K562 (cell line): ENCODE results near the gene GLP2R. TPM values are rescaled to one million over a fixed set of nuclear protein-coding genes. Genes with fewer than 3 reads are reported as not detected.
A peak's percentile ranks its signal among the peaks of the same experiment; 100 is the strongest.

ENCODE experiments used
- ATAC-seq: fragments of 200-7000 bp; cut with Tn5 transposase; 3 replicates; pipeline ENCODE4 v1.9.1; 2020; ENCODE audit warnings: moderate library complexity
- BruUV-seq: library from RNA; stranded (reverse); fragments of 400-500 nt; replicated peaks from 2 replicates; lab custom pipeline; 2021; lab: Mats Ljungman, UMichigan
- CTCF ChIA-PET: fragments of 300-600 bp; formaldehyde crosslinking; extraction: SDS; loops from one replicate; lab custom pipeline; 2021; ENCODE audit warnings: low intra/inter-chr PET ratio; lab: Yijun Ruan, JAX
- POLR2A ChIA-PET: fragments of 300-600, 350-650 bp; sonication (Branson Sonifier 250); formaldehyde crosslinking; extraction: SDS; loops from one replicate; lab custom pipeline; 2021; ENCODE audit warnings: antibody characterized with exemption, inconsistent platforms; lab: Yijun Ruan, JAX
- DNase-seq, 4 experiments: peaks; one replicate each; pipeline versions ENCODE4 v3.0.0 to v3.0.0-alpha.2; 2011 to 2018; ENCODE audit warnings: low spot score in 3 of 4, mixed read lengths in 3 of 4; ENCODE audit errors: extremely low read depth in 1 of 4
- FAIRE-seq: peaks from 2 replicates; lab custom pipeline; 2011; peaks lifted over from hg19 to GRCh38; lab: Jason Lieb, UNC
- H2AFZ ChIP-seq: 2 replicates; pipeline ENCODE4 v1.6.0; 2011; ENCODE audit warnings: low read depth, low read length, control low read depth, inconsistent platforms
- H3K27ac ChIP-seq: fragments of 200-600 bp; 3 replicates; pipeline ENCODE4 v1.8.0; 2011; ENCODE audit warnings: low read depth, mild to moderate bottlenecking, control low read depth, inconsistent platforms, low read length, moderate library complexity, mixed read lengths; ENCODE audit errors: extremely low read depth
- H3K27me3 ChIP-seq, 2 experiments: fragments of 300-600 bp in 1 of 2; 2 replicates in 1 of 2; 3 replicates in 1 of 2; pipeline versions ENCODE4 v1.6.0 to v1.8.0; 2011; ENCODE audit warnings: inconsistent platforms in 2 of 2, low read length in 2 of 2, mild to moderate bottlenecking in 1 of 2, mixed read lengths in 1 of 2, moderate library complexity in 1 of 2; ENCODE audit not compliant: control insufficient read depth in 2 of 2, insufficient read depth in 2 of 2
- H3K36me3 ChIP-seq: fragments of 300-600 bp; 3 replicates; pipeline ENCODE4 v1.8.0; 2011; ENCODE audit warnings: mild to moderate bottlenecking, low read length, inconsistent platforms; ENCODE audit not compliant: control insufficient read depth, insufficient read depth
- H3K4me1 ChIP-seq, 2 experiments: fragments of 200-600 bp in 1 of 2; replicated peaks in 1 of 2; 2 replicates in 1 of 2; 3 replicates in 1 of 2; pipeline versions ENCODE4 v1.5.1 to v1.8.0; 2011; ENCODE audit warnings: inconsistent platforms in 2 of 2, low read length in 2 of 2, mild to moderate bottlenecking in 1 of 2, mixed read lengths in 1 of 2, moderate library complexity in 1 of 2; ENCODE audit not compliant: control insufficient read depth in 2 of 2, insufficient read depth in 2 of 2
- H3K4me2 ChIP-seq: 2 replicates; pipeline ENCODE4 v1.6.1; 2011; ENCODE audit warnings: low read length, control low read depth, inconsistent platforms, mixed read lengths; ENCODE audit not compliant: insufficient read depth
- H3K4me3 ChIP-seq: fragments of 200-600 bp; sonication (generic), shearing (Covaris generic); 2 replicates; pipeline ENCODE4 v1.5.1; 2016; ENCODE audit warnings: control low read depth, inconsistent platforms
- H3K79me2 ChIP-seq: fragments of 200-600 bp; 3 replicates; pipeline ENCODE4 v1.8.0; 2011; ENCODE audit warnings: low read length, inconsistent platforms; ENCODE audit not compliant: control insufficient read depth, insufficient read depth
- H3K9ac ChIP-seq, 2 experiments: 2 replicates each; pipeline versions ENCODE4 v1.6.0 to v1.6.1; 2011; ENCODE audit warnings: low read depth in 2 of 2, low read length in 2 of 2, control low read depth in 1 of 2, inconsistent platforms in 1 of 2, mild to moderate bottlenecking in 1 of 2, mixed read lengths in 1 of 2; ENCODE audit not compliant: insufficient read depth in 1 of 2
- H3K9me1 ChIP-seq: one replicate; pipeline ENCODE4 v1.6.0; 2011; ENCODE audit warnings: inconsistent platforms, mild to moderate bottlenecking, low read length, moderate library complexity; ENCODE audit not compliant: control insufficient read depth, insufficient read depth
- H3K9me3 ChIP-seq: replicated peaks from 2 replicates; pipeline ENCODE4 v1.5.1; 2011; ENCODE audit warnings: low read depth, low read length, inconsistent platforms; ENCODE audit not compliant: control insufficient read depth, insufficient read depth
- H4K20me1 ChIP-seq: replicated peaks from 2 replicates; pipeline ENCODE4 v1.6.1; 2011; ENCODE audit warnings: low read length, inconsistent platforms, mixed read lengths; ENCODE audit not compliant: control insufficient read depth, insufficient read depth
- EGR1 ChIP-seq: fragments of 450-650 bp; conservative IDR thresholded peaks from 2 replicates; pipeline ENCODE4 v1.6.1; 2017; ENCODE audit warnings: mild to moderate bottlenecking
- FIP1L1 ChIP-seq: fragments of 200-400 bp; formaldehyde crosslinking; IDR thresholded peaks from 2 replicates; pipeline ENCODE4 v1.6.1; 2018; ENCODE audit warnings: mild to moderate bottlenecking, low read depth, low read length; ENCODE audit not compliant: poor library complexity, severe bottlenecking
- HNRNPK ChIP-seq: fragments of 200-400 bp; formaldehyde crosslinking; IDR thresholded peaks from one replicate; pipeline ENCODE4 v1.6.1; 2018; ENCODE audit warnings: mild to moderate bottlenecking, low read depth, low read length; ENCODE audit not compliant: poor library complexity, severe bottlenecking
- MCM3 ChIP-seq: fragments of 450-650 bp; IDR thresholded peaks from 2 replicates; pipeline ENCODE4 v1.6.1; 2016
- MTA2 ChIP-seq: fragments of 450-650 bp; IDR thresholded peaks from 2 replicates; pipeline ENCODE4 v1.6.1; 2016; ENCODE audit warnings: low read depth
- SPI1 ChIP-seq: IDR thresholded peaks from 2 replicates; pipeline ENCODE4 v1.6.1; 2011; ENCODE audit warnings: low read depth, low read length, control low read depth, borderline replicate concordance
- ZC3H4 ChIP-seq: sonication (generic); formaldehyde crosslinking; IDR thresholded peaks from 2 replicates; pipeline ENCODE4 v1.9.0; 2021; ENCODE audit warnings: missing genetic modification reagents, borderline replicate concordance
- ZNF24 ChIP-seq: fragments of 450-650 bp; IDR thresholded peaks from 2 replicates; pipeline ENCODE4 v1.6.1; 2016
- ZNF445 ChIP-seq: fragments of 250-450 bp; sonication (Bioruptor Pico); IDR thresholded peaks from 2 replicates; pipeline ENCODE4 v1.4.0; 2020; ENCODE audit warnings: low read depth, mild to moderate bottlenecking, moderate library complexity
- ZNF507 ChIP-seq: conservative IDR thresholded peaks from 2 replicates; pipeline ENCODE4 v1.6.1; 2017; ENCODE audit warnings: missing genetic modification characterization, missing compliant biosample characterization
- WGBS: fragments of 100-300 bp; shearing (Covaris generic); methylation state at CpG from one replicate; pipeline ENCODE4 v1.1.6; 2016; ENCODE audit warnings: low coverage, mixed read lengths; ENCODE audit not compliant: insufficient coverage; ENCODE audit errors: missing lambda C conversion rate; 5-methylcytosine and 5-hydroxymethylcytosine counted together
- in situ Hi-C: fragments of 300-500 bp; cut with MboI; formaldehyde crosslinking; loops from 4 replicates; pipeline ENCODE4 v1.15.0; 2018; ENCODE audit warnings: inconsistent platforms, mixed read lengths
- intact Hi-C: fragments of 100-400 bp; cut with micrococcal nuclease; formaldehyde crosslinking; loops from 2 replicates; pipeline ENCODE4 v1.14.2; 2022
- polyA plus RNA-seq, 8 experiments: library from polyadenylated mRNA; depleted of rRNA in 4 of 8; stranded (reverse) in 5 of 8; unstranded in 3 of 8; fragments of >200 nt; fragmentation: Nextera tagmentation in 2 of 8; fragmentation: Illumina TruSeq in 1 of 8; extraction: Ambion mirVana in 2 of 8; extraction: Trizol in 1 of 8; gene quantifications; 2 replicates each; pipeline versions ENCODE4 v1.2.1 to v1.2.3, GENCODE V29; 2011 to 2014; ENCODE audit warnings: inconsistent platforms in 1 of 8, missing spikeins in 1 of 8
- total RNA-seq, 7 experiments: library from RNA; depleted of rRNA in 6 of 7; stranded (reverse); fragments of >200 nt in 6 of 7; fragmentation: Illumina TruSeq in 2 of 7; extraction: Trizol in 2 of 7; gene quantifications; 2 replicates each; pipeline versions ENCODE4 v1.2.1 to v1.2.3, GENCODE V29; 2011 to 2021; ENCODE audit warnings: low replicate concordance in 1 of 7
- TF ChIP-seq, protein P1 (sequence below): fragments of 250-450 bp; sonication (Bioruptor Pico); IDR thresholded peaks from 2 replicates; pipeline ENCODE4 v1.9.0; 2021; ENCODE audit warnings: mild to moderate bottlenecking
- TF ChIP-seq, protein P2 (sequence below): sonication (generic); formaldehyde crosslinking; IDR thresholded peaks from 2 replicates; pipeline ENCODE4 v1.8.0; 2022; ENCODE audit warnings: missing genetic modification reagents, mild to moderate bottlenecking, moderate library complexity, borderline replicate concordance
- TF ChIP-seq, protein P3 (sequence below): fragments of 250-450 bp; sonication (Bioruptor Pico); IDR thresholded peaks from 2 replicates; pipeline ENCODE4 v1.5.1; 2021; ENCODE audit warnings: mild to moderate bottlenecking
- TF ChIP-seq, protein P4 (sequence below): sonication (generic); formaldehyde crosslinking; IDR thresholded peaks from 2 replicates; pipeline ENCODE4 v1.8.1; 2023; ENCODE audit warnings: mild to moderate bottlenecking, missing genetic modification reagents

The GLP2R gene
- total and polyA plus RNA-seq, 9 of the 15 experiments (the other 6 are each of a cell fraction or from before 2014, with no cell fraction given) = not detected

DNA sequence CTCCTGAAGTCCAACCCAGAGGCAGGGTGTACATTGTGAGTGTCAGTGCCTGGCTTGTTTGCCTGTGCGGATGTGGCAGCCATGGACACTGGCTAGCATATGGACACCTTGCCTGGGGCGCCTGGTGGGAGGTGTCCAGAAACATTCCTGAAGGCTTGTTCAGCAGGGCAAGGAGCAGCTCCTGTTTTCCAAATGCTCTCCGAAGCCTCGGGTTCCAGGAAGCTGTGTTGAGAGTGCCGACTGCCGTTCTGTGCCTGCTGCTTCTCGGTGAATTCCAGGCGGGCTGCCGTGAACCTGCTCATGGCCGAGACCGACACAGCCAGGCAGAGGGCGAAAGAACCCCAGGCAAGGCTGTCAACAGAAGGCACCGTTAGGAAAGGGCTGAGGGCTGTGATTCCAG lies 23.4 kb upstream of the GLP2R start:
- FAIRE-seq (no peak), DNase-seq (no peak), ATAC-seq (no peak)
- no peaks in the 10 kb centered on the region for H3K9me3 ChIP-seq
- H3K9me1 ChIP-seq = no peaks in the 10 kb centered on the region
- no peaks in the 10 kb centered on the region for H4K20me1 ChIP-seq
- in situ Hi-C loops = no loop called here
- no TSS peak for BruUV-seq
- WGBS = 0% methylated on average over 10 of the region's 13 CpGs
- TF ChIP-seq MCM3 (no peak), SPI1 (peak; percentile 15; the same call in 1 of the 2 replicates)
- TF ChIP-seq, protein P1, sequence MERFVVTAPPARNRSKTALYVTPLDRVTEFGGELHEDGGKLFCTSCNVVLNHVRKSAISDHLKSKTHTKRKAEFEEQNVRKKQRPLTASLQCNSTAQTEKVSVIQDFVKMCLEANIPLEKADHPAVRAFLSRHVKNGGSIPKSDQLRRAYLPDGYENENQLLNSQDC (CRISPR knock-in tag) = no peak
- no peak overlapping the region for H3K9ac ChIP-seq
- peaks cover 0 to 5% of the 10 kb centered on the region in 2 experiments; a peak in 1 of 5 replicates for H3K27me3 ChIP-seq
- CTCF ChIA-PET = no interaction called here
- H3K4me2 ChIP-seq = no peak overlapping the region
- POLR2A ChIA-PET = no interaction called here
- no peaks in the 10 kb centered on the region for H3K4me1 ChIP-seq
- H3K27ac ChIP-seq = no peak overlapping the region
- intact Hi-C loops = no loop called here
- no peak overlapping the region for H2AFZ ChIP-seq
- no peak overlapping the region for H3K4me3 ChIP-seq
- no peaks in the 10 kb centered on the region for H3K79me2 ChIP-seq
- no peaks in the 10 kb centered on the region for H3K36me3 ChIP-seq

DNA sequence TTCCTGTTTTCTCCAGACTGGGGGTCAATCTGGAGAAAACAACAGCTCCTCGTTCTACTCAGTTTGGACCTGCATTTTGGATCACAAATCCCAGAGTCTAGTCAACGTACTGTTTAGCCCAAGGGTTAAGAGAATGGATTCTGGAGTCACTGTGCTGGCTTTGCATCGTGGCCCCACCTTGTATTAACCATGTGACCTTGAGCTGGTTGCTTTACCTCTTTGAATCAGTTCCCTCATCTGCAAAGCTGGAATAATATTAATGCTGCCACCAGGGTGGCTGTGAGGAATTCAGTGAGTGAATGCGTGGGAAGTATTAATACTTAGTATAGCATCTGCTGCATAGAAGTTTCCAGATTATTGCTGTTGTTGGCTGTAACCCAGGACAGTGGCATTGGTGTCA lies 23.0 kb upstream of the GLP2R start:
- H3K79me2 ChIP-seq = no peaks in the 10 kb centered on the region
- FAIRE-seq (no peak), DNase-seq (no peak), ATAC-seq (no peak)
- no peak overlapping the region for H3K9ac ChIP-seq
- in situ Hi-C loops (no loop called here), intact Hi-C loops (no loop called here)
- no peak overlapping the region for H2AFZ ChIP-seq
- no peak overlapping the region for H3K4me3 ChIP-seq
- H3K4me2 ChIP-seq = no peak overlapping the region
- H3K9me3 ChIP-seq = no peaks in the 10 kb centered on the region
- TF ChIP-seq MTA2 (no peak), ZNF507 (tag) (no peak), EGR1 (no peak), FIP1L1 (no peak), ZNF24 (no peak), ZC3H4 (CRISPR knock-in tag) (no peak), ZNF445 (no peak), HNRNPK (no peak)
- TF ChIP-seq, protein P2, sequence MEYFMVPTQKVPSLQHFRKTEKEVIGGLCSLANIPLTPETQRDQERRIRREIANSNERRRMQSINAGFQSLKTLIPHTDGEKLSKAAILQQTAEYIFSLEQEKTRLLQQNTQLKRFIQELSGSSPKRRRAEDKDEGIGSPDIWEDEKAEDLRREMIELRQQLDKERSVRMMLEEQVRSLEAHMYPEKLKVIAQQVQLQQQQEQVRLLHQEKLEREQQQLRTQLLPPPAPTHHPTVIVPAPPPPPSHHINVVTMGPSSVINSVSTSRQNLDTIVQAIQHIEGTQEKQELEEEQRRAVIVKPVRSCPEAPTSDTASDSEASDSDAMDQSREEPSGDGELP (CRISPR knock-in tag) = no peak
- TF ChIP-seq, protein P3, sequence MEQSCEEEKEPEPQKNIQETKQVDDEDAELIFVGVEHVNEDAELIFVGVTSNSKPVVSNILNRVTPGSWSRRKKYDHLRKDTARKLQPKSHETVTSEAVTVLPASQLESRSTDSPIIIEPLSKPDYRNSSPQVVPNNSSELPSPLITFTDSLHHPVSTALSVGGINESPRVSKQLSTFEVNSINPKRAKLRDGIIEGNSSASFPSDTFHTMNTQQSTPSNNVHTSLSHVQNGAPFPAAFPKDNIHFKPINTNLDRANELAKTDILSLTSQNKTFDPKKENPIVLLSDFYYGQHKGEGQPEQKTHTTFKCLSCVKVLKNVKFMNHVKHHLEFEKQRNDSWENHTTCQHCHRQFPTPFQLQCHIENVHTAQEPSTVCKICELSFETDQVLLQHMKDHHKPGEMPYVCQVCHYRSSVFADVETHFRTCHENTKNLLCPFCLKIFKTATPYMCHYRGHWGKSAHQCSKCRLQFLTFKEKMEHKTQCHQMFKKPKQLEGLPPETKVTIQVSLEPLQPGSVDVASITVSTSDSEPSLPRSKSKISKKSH (CRISPR knock-in tag) = no peak
- TF ChIP-seq, protein P4, sequence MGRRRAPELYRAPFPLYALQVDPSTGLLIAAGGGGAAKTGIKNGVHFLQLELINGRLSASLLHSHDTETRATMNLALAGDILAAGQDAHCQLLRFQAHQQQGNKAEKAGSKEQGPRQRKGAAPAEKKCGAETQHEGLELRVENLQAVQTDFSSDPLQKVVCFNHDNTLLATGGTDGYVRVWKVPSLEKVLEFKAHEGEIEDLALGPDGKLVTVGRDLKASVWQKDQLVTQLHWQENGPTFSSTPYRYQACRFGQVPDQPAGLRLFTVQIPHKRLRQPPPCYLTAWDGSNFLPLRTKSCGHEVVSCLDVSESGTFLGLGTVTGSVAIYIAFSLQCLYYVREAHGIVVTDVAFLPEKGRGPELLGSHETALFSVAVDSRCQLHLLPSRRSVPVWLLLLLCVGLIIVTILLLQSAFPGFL (CRISPR knock-in tag) = no peak
- H3K36me3 ChIP-seq = no peaks in the 10 kb centered on the region
- no peaks in the 10 kb centered on the region for H3K4me1 ChIP-seq
- no TSS peak for BruUV-seq
- H4K20me1 ChIP-seq = no peaks in the 10 kb centered on the region
- 0% methylated on average over 4 of the region's 4 CpGs for WGBS
- no peak overlapping the region for H3K27ac ChIP-seq
- H3K9me1 ChIP-seq = no peaks in the 10 kb centered on the region
- CTCF ChIA-PET = no interaction called here
- H3K27me3 ChIP-seq = peaks cover 0 to 5% of the 10 kb centered on the region in 2 experiments; a peak in 1 of 5 replicates
- POLR2A ChIA-PET = no interaction called here
